Fibroblast of lung (primary cell): ENCODE results near the gene LGR4. TPM values are rescaled to one million over a fixed set of nuclear protein-coding genes. Genes with fewer than 3 reads are reported as not detected.
A peak's percentile ranks its signal among the peaks of the same experiment; 100 is the strongest.

Experiments used
- DNase-seq, 2 donors: peaks; one replicate each; pipeline versions ENCODE4 v3.0.0 to v3.0.0-alpha.2; 2010; ENCODE audit warnings: low read depth in 2 of 2
- H2AFZ ChIP-seq: 2 replicates; pipeline ENCODE4 v1.5.1; 2012; ENCODE audit warnings: low read length, control low read depth, inconsistent platforms
- H3K27ac ChIP-seq: 2 replicates; pipeline ENCODE4 v1.5.1; 2011; ENCODE audit warnings: low read length, control low read depth; ENCODE audit not compliant: insufficient read depth
- H3K27me3 ChIP-seq: 2 replicates; pipeline ENCODE4 v1.5.1; 2011; ENCODE audit warnings: mild to moderate bottlenecking, low read length; ENCODE audit not compliant: control insufficient read depth, insufficient read depth
- H3K36me3 ChIP-seq: 2 replicates; pipeline ENCODE4 v1.5.1; 2011; ENCODE audit warnings: low read length; ENCODE audit not compliant: control insufficient read depth, insufficient read depth
- H3K4me1 ChIP-seq: 2 replicates; pipeline ENCODE4 v1.5.1; 2011; ENCODE audit warnings: low read length; ENCODE audit not compliant: control insufficient read depth, insufficient read depth; ENCODE audit errors: extremely low read depth
- H3K4me2 ChIP-seq: 2 replicates; pipeline ENCODE4 v1.5.1; 2011; ENCODE audit warnings: low read length, control low read depth; ENCODE audit not compliant: insufficient read depth; ENCODE audit errors: extremely low read depth
- H3K4me3 ChIP-seq, 4 experiments: fragments of 200-600 bp in 1 of 4; sonication (generic) in 1 of 4; replicated peaks in 1 of 4; 2 replicates each; pipeline ENCODE4 v1.5.1; 2011 to 2016; ENCODE audit warnings: low read length in 4 of 4, low read depth in 3 of 4, mild to moderate bottlenecking in 3 of 4, control low read depth in 2 of 4, inconsistent platforms in 1 of 4, mixed read lengths in 1 of 4; ENCODE audit not compliant: insufficient read depth in 1 of 4; ENCODE audit errors: control extremely low read depth in 1 of 4
- H3K79me2 ChIP-seq: 2 replicates; pipeline ENCODE4 v1.5.1; 2012; ENCODE audit warnings: mild to moderate bottlenecking, low read length, inconsistent platforms; ENCODE audit not compliant: control insufficient read depth, insufficient read depth
- H3K9ac ChIP-seq: 2 replicates; pipeline ENCODE4 v1.5.1; 2011; ENCODE audit warnings: mild to moderate bottlenecking, low read length, control low read depth; ENCODE audit not compliant: insufficient read depth
- H3K9me3 ChIP-seq: 2 replicates; pipeline ENCODE4 v1.5.1; 2012; ENCODE audit warnings: low read depth, low read length; ENCODE audit not compliant: control insufficient read depth, insufficient read depth
- H4K20me1 ChIP-seq: 2 replicates; pipeline ENCODE4 v1.5.1; 2011; ENCODE audit warnings: low read length; ENCODE audit not compliant: control insufficient read depth, insufficient read depth; ENCODE audit errors: extremely low read depth
- EZH2 ChIP-seq: IDR thresholded peaks from 2 replicates; pipeline ENCODE4 v1.5.1; 2012; ENCODE audit warnings: low read length, control low read depth, mild to moderate bottlenecking; ENCODE audit errors: missing control alignments
- polyA plus RNA-seq, 2 donors: library from polyadenylated mRNA; depleted of rRNA in 1 of 2; stranded (reverse) in 1 of 2; unstranded in 1 of 2; fragments of >200 nt; gene quantifications; 2 replicates each; pipeline ENCODE4 v1.2.1, GENCODE V29; 2011 to 2012; ENCODE audit warnings: missing spikeins in 1 of 2
- total RNA-seq: library from RNA; depleted of rRNA; stranded (reverse); fragments of >200 nt; gene quantifications from 2 replicates; pipeline ENCODE4 v1.2.1, GENCODE V29; 2014
- TF ChIP-seq, protein P1 (sequence below), 2 donors: IDR thresholded peaks in 1 of 2; conservative IDR thresholded peaks in 1 of 2; 1 replicate in 1 of 2; 2 replicates in 1 of 2; pipeline ENCODE4 v1.5.1; 2011 to 2012; ENCODE audit warnings: low read length in 2 of 2, control low read depth in 1 of 2, inconsistent platforms in 1 of 2, low read depth in 1 of 2, mild to moderate bottlenecking in 1 of 2

LGR4 gene
- total and polyA plus RNA-seq, 2 donors (not counting 1 experiment from before 2014, with no cell fraction given) = 6.4 to 8.8 TPM

DNA sequence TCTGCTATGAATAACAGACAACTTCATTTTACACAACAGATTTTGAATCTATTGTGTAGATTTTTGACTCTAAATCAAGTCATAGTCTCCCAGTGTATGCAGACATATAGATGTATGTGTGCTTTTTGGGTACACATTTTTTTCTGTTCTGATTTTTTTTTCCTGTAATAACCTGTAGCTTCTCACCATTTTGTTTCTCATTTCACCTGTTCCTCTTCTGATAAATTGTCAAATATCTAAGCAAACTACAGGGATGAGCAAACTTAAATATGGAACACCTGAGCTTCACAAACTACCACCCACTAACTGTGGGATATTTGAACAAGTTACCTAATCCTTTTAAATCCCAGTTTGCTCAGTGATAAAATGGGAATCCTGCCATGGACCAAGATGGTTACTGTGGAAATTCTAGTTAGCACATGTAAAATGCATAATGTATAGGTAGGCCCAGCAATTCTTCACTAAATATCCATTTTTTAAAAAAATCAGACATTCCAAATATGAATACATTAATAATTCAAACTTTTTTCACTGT lies 15.7 kb downstream of the LGR4 start:
- no peak overlapping the region for H2AFZ ChIP-seq

DNA sequence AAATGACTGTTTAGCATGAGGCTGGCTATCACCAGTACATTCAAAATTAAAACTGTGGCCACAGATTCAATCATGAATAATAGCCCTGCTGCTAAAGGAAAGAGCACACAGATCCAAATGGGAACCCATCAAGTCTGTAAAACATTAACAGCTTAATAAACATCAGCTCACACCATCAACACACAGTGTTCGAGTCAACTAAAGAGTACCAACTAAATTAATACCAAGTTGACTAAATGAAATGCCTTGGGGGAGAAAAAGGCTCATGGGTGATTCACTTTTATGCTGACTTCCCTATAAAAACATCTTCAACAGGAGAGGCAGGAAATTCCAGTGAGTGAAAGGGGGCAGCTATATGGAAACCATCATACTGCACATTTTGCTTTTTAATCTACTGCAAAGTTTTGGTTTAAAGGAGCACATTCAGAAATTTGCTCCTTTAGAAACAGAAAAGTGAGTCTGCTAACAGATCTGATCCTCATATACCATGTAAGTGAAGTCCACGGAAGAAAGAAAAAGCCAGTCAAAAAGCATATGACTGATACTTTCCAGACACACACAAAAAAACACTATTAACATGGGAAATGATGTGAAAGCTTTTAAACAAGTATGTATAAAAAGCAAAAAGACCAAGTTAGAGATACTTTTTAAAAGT lies 16.3 kb downstream of the LGR4 start:
- TF ChIP-seq, protein P1, sequence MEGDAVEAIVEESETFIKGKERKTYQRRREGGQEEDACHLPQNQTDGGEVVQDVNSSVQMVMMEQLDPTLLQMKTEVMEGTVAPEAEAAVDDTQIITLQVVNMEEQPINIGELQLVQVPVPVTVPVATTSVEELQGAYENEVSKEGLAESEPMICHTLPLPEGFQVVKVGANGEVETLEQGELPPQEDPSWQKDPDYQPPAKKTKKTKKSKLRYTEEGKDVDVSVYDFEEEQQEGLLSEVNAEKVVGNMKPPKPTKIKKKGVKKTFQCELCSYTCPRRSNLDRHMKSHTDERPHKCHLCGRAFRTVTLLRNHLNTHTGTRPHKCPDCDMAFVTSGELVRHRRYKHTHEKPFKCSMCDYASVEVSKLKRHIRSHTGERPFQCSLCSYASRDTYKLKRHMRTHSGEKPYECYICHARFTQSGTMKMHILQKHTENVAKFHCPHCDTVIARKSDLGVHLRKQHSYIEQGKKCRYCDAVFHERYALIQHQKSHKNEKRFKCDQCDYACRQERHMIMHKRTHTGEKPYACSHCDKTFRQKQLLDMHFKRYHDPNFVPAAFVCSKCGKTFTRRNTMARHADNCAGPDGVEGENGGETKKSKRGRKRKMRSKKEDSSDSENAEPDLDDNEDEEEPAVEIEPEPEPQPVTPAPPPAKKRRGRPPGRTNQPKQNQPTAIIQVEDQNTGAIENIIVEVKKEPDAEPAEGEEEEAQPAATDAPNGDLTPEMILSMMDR (conservative IDR thresholded peaks at IDR 0.05 in 1 of 2, IDR thresholded peaks at IDR 0.05 in 1 of 2; ENCODE audit: low read depth in 1 of 2, low read length in 2 of 2) = no peak
- no peak for TF ChIP-seq EZH2
- Histone ChIP-seq H3K4me1 (peaks cover 3% of the 10 kb centered on the region), H3K9ac (no peak overlapping the region), H3K27ac (peak overlapping the region; percentile 5), H3K27me3 (no peaks in the 10 kb centered on the region), H3K4me3 (no peak overlapping the region), H3K36me3 (no peaks in the 10 kb centered on the region), H3K9me3 (no peaks in the 10 kb centered on the region), H4K20me1 (no peaks in the 10 kb centered on the region), H3K79me2 (no peaks in the 10 kb centered on the region), H3K4me2 (peak overlapping the region; percentile 54), H2AFZ (peak overlapping the region; percentile 54)
- DNase-seq = peak in 1 of 2 donors; percentile 71

More for the DNA sequence above, 15.7 kb downstream of the LGR4 start:
- Histone ChIP-seq H3K79me2 (no peaks in the 10 kb centered on the region), H3K9ac (no peak overlapping the region), H3K27ac (peak overlapping the region; percentile 5), H3K36me3 (no peaks in the 10 kb centered on the region), H3K4me3 (no peak overlapping the region), H3K27me3 (no peaks in the 10 kb centered on the region), H3K9me3 (no peaks in the 10 kb centered on the region), H3K4me1 (peaks cover 3% of the 10 kb centered on the region), H4K20me1 (no peaks in the 10 kb centered on the region), H3K4me2 (peak overlapping the region; percentile 54)
- TF ChIP-seq, protein P1 (conservative IDR thresholded peaks at IDR 0.05 in 1 of 2, IDR thresholded peaks at IDR 0.05 in 1 of 2; ENCODE audit: low read depth in 1 of 2, low read length in 2 of 2) = no peak
- TF ChIP-seq EZH2 = no peak
- DNase-seq = no peak

DNA sequence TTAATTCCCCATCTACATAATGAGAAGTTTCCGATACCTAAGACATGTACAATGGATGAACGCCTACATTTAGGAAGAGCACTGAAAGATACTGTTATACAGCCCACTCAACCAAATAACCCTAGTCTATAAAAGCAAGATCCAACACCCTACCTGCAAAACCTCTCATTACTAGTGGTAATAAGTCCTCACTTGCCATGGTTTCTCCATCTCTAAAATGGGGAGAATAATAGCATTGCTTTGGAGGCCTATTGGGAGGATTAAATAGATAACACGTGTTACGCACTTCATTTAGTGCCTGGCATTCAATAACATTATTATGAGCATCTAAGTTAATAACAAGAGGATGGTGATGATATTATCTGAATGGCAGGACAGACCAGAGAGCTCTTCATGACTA lies 16.9 kb downstream of the LGR4 start:
- H3K4me1 ChIP-seq = peaks cover 3% of the 10 kb centered on the region
- TF ChIP-seq EZH2 = no peak
- TF ChIP-seq, protein P1 (conservative IDR thresholded peaks at IDR 0.05 in 1 of 2, IDR thresholded peaks at IDR 0.05 in 1 of 2; ENCODE audit: low read depth in 1 of 2, low read length in 2 of 2) = no peak
- H3K9me3 ChIP-seq = no peaks in the 10 kb centered on the region
- no peak overlapping the region for H3K9ac ChIP-seq
- H4K20me1 ChIP-seq = no peaks in the 10 kb centered on the region
- DNase-seq = no peak
- no peaks in the 10 kb centered on the region for H3K36me3 ChIP-seq
- H3K27ac ChIP-seq = no peak overlapping the region
- H3K4me3 ChIP-seq = no peak overlapping the region
- no peaks in the 10 kb centered on the region for H3K27me3 ChIP-seq
- H3K79me2 ChIP-seq = no peaks in the 10 kb centered on the region
- no peak overlapping the region for H3K4me2 ChIP-seq
- H2AFZ ChIP-seq = no peak overlapping the region
